ENCODE measurements around the gene KLHL35.
A peak's percentile ranks its signal among the peaks of the same experiment; 100 is the strongest.

KLHL35 gene

GRCh38 chr11:75469785-75470405 lies 36.9 kb upstream of the KLHL35 start:
- no peak for DNase-seq (ENCODE audit: insufficient read length, low spot score)
- FAIRE-seq, result no peak

GRCh38 chr11:75468534-75469340 lies 35.7 kb upstream of the KLHL35 start:
- DNase-seq (ENCODE audit: insufficient read length, low spot score) (no peak), FAIRE-seq (no peak)

GRCh38 chr11:75467881-75468280 lies 34.9 kb upstream of the KLHL35 start:
- DNase-seq (ENCODE audit: insufficient read length, low spot score), result no peak
- FAIRE-seq, result no peak

- FAIRE-seq (no peak), DNase-seq (ENCODE audit: insufficient read length, low spot score) (no peak)
Observed at GRCh38 chr11:75467311-75467710, 34.3 kb upstream of the KLHL35 start.

- no peak for DNase-seq (ENCODE audit: insufficient read length, low spot score)
- no peak for FAIRE-seq
Observed at GRCh38 chr11:75465701-75466531, 32.9 kb upstream of the KLHL35 start.

- FAIRE-seq (no peak), DNase-seq (ENCODE audit: insufficient read length, low spot score) (no peak)
Observed at GRCh38 chr11:75463106-75463774, 30.2 kb upstream of the KLHL35 start.

- DNase-seq (ENCODE audit: insufficient read length, low spot score), result no peak
- FAIRE-seq, result no peak
Observed at GRCh38 chr11:75462117-75462653, 29.2 kb upstream of the KLHL35 start.

GRCh38 chr11:75461151-75461550 lies 28.1 kb upstream of the KLHL35 start:
- DNase-seq (ENCODE audit: insufficient read length, low spot score) (no peak), FAIRE-seq (no peak)

GRCh38 chr11:75456596-75457183 lies 23.7 kb upstream of the KLHL35 start:
- no peak for FAIRE-seq

GRCh38 chr11:75454987-75455386 lies 22.0 kb upstream of the KLHL35 start:
- FAIRE-seq, result no peak
- DNase-seq (ENCODE audit: insufficient read length, low spot score), result no peak

More at GRCh38 chr11:75456596-75457183, 23.7 kb upstream of the KLHL35 start:
- DNase-seq (ENCODE audit: insufficient read length, low spot score), result no peak

GRCh38 chr11:75453916-75454655 lies 21.1 kb upstream of the KLHL35 start:
- DNase-seq (ENCODE audit: insufficient read length, low spot score) (no peak), FAIRE-seq (no peak)

- FAIRE-seq (no peak), DNase-seq (ENCODE audit: insufficient read length, low spot score) (no peak)
Observed at GRCh38 chr11:75450826-75451821, 18.1 kb upstream of the KLHL35 start.

GRCh38 chr11:75450236-75450635 lies 17.2 kb upstream of the KLHL35 start:
- DNase-seq (ENCODE audit: insufficient read length, low spot score), result no peak
- FAIRE-seq, result no peak

GRCh38 chr11:75449776-75450175 lies 16.8 kb upstream of the KLHL35 start:
- no peak for FAIRE-seq
- no peak for DNase-seq (ENCODE audit: insufficient read length, low spot score)

- FAIRE-seq, result no peak
Observed at GRCh38 chr11:75449271-75449670, 16.3 kb upstream of the KLHL35 start.

GRCh38 chr11:75447415-75447814 lies 14.4 kb upstream of the KLHL35 start:
- DNase-seq (ENCODE audit: insufficient read length, low spot score) (no peak), FAIRE-seq (no peak)

More at GRCh38 chr11:75449271-75449670, 16.3 kb upstream of the KLHL35 start:
- no peak for DNase-seq (ENCODE audit: insufficient read length, low spot score)

- FAIRE-seq, result peak; percentile 97
- DNase-seq (ENCODE audit: insufficient read length, low spot score), result peak; percentile 87
Observed at GRCh38 chr11:75445315-75445953, 12.4 kb upstream of the KLHL35 start.

GRCh38 chr11:75443043-75443442 lies 10.0 kb upstream of the KLHL35 start:
- FAIRE-seq, result no peak
- no peak for DNase-seq (ENCODE audit: insufficient read length, low spot score)
